HT-29 (cell line): Measurements from ENCODE around the gene PWWP2A. TPM values are rescaled to one million over a fixed set of nuclear protein-coding genes. Genes with fewer than 3 reads are reported as not detected.
A peak's percentile ranks its signal among the peaks of the same experiment; 100 is the strongest.
"Not testable (repeated sequence)": the region's sequence is repeated elsewhere in the genome, so short reads cannot be mapped to it uniquely, and the experiment has no call there.

ENCODE experiments used
- DNase-seq: peaks from one replicate; pipeline ENCODE4 v3.0.0-alpha.2; 2015; ENCODE audit warnings: low spot score
- total RNA-seq: library from RNA; depleted of rRNA; stranded (reverse); fragments of >200 nt; shearing (Covaris generic); gene quantifications from 2 replicates; pipeline ENCODE4 v1.2.3, GENCODE V29; 2014; rRNA removed

PWWP2A gene
- total RNA-seq, 1 experiment from 2014 or later: 22.0 TPM

- no peak for DNase-seq
These were observed 42.3 kb downstream of the PWWP2A start for GRCh38 chr5:160076997-160077396.

DNA sequence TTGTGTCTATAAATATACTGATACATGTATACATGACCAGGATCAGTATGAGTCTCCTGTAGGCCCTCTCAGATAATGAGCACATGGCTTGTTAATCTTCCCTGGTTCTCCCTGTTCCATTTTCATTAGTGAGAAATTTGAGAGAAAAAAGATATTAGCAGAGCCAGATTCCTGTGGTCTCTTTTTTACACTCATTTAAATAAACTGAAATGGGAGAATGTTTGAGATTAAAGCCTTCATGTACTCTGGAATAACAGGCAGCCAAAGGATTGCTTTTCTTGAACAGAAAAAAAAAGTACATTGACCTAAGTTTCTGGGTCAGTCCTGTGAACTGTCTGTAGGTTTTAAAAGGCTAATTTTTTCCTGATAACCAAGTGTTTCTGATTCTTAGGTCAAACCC, 44.2 kb downstream of the PWWP2A start:
- no peak for DNase-seq

- DNase-seq: no peak
These were observed 47.3 kb downstream of the PWWP2A start for GRCh38 chr5:160071916-160072315.

DNA sequence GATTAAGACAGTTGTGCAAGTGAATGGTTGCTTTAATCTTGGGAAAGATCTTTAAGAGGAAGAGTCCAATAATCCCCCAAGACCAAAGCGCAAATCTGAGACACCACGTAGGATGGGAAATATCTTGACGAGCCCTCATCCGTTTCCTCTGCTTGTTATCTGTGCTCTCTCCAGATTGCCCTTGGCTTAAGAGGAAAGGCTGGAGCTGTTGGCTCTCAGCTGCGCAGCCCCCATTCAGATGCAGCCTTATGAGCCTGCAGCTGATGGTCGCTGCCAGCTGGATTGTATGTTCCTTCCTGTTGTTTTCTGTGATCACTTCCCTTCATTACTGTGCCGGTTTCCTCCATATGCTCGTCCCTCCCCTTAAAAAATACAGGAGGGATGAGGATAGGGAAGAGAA, 47.7 kb downstream of the PWWP2A start:
- no peak for DNase-seq

GRCh38 chr5:160069120-160069519, 50.1 kb downstream of the PWWP2A start:
- DNase-seq: not testable (repeated sequence)

DNA sequence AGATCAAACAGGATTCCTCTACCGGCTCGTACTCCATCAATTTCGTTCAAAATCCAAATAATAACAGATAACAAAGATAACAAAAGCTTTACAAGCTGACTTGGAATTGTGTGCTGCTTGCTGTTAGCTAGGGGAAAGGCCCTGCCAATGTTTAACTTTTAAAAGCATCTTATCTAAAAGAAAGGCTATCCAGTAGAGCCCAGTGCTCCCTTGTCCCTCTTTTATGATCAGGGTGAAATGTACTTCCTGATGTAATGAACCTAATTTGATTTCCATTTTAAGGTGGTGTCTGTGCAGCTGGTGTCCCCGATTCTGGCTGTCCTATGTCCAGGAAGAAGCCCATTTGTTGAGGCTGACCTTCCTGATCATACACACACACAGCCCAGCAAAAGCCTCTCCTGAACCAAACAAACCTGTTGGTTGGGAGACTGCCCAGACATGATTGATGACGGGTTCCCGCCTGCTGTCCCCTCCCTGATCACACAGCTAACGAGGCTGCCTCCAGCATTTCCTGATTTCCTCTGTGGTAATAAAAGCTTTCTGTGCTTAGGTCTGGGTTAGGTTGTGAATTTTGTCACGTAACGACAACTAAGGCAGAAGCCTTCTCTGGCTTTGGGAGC, 54.1 kb downstream of the PWWP2A start:
- peak; percentile 90 for DNase-seq

DNA sequence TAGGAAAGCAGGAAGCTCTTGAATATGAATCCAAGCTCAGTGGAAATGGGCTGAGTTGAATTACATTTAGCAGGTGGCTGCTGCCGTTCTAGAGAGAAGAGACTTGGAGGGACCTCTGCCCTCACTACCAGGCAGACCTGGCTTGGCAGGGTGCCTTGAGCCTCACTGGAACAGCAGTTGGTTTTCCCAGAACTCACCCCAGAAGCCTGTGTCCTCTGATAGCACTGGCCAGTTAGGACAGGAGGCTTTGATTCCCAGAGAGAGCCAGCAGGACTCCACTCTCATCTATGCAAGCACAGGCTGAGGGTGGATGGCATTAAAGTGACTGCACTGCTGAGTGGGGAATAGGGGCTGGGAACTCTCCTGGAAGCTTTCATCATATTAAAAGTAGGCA, 54.8 kb downstream of the PWWP2A start:
- DNase-seq: peak; percentile 67

DNA sequence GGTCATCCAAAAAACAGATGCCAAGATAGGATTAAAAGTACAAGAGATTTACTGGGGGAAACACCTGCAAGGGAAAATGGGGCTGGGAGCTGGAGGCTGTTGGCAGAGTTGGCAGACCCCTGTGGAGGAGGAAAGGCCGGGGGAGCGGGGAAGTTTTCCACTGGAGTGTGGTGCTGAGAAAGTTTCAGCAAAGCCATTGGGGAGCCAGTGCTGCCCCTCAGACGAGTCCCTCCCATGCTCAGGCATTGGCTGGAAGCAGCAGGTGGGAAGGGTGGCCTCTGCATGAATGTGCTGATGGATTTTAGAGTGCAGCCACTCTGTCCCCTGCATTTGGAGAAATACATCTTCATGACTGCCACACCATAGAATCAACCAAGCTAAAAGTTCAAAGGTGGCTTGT, 57.5 kb downstream of the PWWP2A start:
- no peak for DNase-seq

- no peak for DNase-seq
These were observed 59.2 kb downstream of the PWWP2A start for GRCh38 chr5:160060001-160060400.

DNA sequence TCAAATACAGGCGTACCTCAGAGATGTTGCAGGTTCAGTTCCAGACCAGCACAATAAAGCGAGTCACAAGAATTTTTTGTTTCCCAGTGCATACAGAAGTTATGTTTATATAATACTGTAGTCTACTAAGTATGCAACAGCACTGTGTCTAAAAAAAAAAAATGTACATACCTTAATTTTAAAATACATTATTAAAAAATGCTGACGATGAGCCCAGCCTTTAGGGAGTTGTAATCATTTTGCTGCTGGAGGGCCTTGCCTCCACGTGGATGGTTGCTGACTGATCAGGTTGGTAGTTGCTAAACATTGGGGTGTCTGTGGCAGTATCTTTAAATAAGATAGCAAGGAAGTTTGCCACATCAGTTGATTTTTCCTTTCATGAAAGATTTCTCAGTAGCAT, 62.0 kb downstream of the PWWP2A start:
- DNase-seq: no peak

DNA sequence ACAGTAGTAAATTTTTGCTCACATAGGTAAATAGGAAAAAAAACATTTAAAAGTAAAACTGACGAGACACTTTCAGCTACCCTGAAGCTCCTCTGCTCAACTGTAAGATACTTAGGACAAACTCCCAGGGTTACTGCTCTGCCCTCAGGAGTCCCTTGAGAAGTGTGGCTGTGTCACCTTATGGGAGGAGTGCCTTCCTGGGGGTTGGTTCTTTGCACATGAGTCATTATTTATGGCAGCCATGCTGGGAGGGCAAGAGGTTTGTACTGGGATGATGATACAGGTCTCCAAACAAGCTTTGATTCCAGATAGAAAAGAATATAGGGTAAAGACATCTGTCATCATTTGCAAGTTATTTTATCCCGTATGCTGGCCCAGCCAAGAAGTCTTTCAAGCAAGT, 64.4 kb downstream of the PWWP2A start:
- DNase-seq: peak; percentile 31

GRCh38 chr5:160054047-160054446, 65.2 kb downstream of the PWWP2A start:
- no peak for DNase-seq

DNA sequence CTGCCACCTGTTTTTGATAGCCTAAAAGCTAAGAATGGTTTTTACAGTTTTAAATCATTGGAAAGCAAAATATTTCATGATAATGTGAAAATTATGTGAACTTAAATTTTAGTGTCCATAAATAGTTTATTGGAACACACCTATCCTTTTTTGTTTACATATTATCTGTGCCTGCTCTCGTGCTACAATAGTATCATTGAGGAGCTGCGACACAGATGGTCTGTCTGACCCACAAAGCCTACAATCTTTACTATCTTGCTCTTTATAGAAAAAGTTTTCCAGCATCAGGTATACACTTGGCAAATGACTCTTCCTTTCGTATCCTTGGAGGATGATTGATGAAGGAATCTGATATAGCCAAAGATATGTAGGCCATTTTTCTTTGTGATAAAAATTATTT, 70.2 kb downstream of the PWWP2A start:
- DNase-seq: no peak

DNA sequence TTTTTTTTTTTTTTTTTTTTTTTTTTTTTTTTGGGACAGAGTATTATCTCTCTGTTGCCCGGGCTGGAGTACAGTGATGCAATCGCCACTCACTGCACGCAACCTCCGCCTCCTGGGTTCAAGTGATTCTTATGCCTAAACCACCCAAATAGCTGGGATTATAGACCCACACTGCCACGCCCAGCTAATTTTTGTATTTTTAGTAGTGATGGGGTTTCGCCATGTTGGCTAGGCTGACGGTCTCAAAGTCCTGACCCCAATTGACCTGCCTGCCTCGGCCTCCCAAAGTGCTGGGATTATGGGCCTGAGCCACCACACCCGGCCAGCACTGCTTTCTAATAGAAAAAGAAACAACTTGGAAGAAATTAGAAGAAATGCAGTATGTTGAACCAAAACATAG, 71.1 kb downstream of the PWWP2A start:
- no peak for DNase-seq

- no peak for DNase-seq
These were observed 71.8 kb downstream of the PWWP2A start for GRCh38 chr5:160047423-160047822.

DNA sequence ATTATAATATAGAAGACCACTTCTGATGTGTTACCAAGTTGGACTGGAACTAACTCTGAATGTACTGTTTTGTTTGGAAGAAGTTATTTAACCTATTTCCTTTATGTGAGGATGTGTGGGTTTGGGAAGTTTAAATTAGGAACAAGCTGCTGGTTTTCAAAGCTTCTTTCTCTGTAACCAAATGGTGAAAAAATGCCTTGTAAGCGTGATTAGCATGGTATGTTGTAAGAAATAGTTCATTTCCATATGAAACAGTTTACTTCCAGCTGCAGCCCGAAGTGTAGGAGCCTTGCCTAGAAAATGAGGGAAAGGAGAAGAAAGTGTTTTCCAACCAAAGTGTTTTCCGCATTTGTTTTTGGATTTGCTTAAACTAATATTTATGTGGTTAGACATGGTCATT, 74.3 kb downstream of the PWWP2A start:
- no peak for DNase-seq

DNA sequence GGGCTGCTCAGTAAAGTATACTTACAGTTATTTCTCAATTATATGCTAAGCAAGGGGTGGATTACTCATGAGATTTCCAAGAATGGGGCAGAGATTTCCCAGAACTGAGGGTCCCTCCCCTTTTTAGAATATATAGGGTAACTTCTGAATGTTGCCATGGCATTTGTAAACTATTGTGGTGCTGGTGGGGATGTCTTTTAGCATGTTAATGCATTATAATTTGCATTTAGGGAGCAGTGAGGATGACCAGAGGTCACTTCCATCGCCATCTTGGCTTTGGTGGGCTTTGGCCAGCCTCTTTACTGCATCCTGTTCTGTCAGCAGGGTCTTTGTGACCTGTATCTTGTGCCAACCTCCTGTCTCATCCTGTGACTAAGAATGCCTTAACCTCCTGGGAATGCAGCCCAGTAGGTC, 74.9 kb downstream of the PWWP2A start:
- no peak for DNase-seq

GRCh38 chr5:160042671-160043070, 76.6 kb downstream of the PWWP2A start:
- DNase-seq: no peak

Other genes starting within 250 kb of the PWWP2A start
- not detected in 2 replicates for gene ADRA1B, start 203.0 kb downstream of the PWWP2A start, total RNA-seq
- 29.3 and 29.8 TPM in 2 replicates for gene TTC1, start 110.3 kb downstream of the PWWP2A start, total RNA-seq
- gene FABP6, start 110.1 kb upstream of the PWWP2A start, total RNA-seq: 2.2 and 2.9 TPM in 2 replicates
- 7.9 and 9.1 TPM in 2 replicates for gene CCNJL, start 193.1 kb upstream of the PWWP2A start, total RNA-seq